GM18498 (cell line): Measurements from ENCODE around the gene KCNQ2.

ENCODE experiments used
- ATAC-seq: cut with Tn5 transposase; IDR thresholded peaks from one replicate; pipeline ENCODE4 v1.9.1; 2021; ENCODE audit warnings: mild to moderate bottlenecking, moderate library complexity; ENCODE audit not compliant: unreplicated experiment

The KCNQ2 gene

GRCh38 chr20:63374504-63374903, 98.0 kb downstream of the KCNQ2 start:
- no peak for ATAC-seq

- no peak for ATAC-seq
Measured at GRCh38 chr20:63373996-63374395, 98.5 kb downstream of the KCNQ2 start.

GRCh38 chr20:63372971-63373885, 99.2 kb downstream of the KCNQ2 start:
- no peak for ATAC-seq

GRCh38 chr20:63371291-63371865, 101.1 kb downstream of the KCNQ2 start:
- ATAC-seq = no peak

GRCh38 chr20:63370618-63371187, 101.8 kb downstream of the KCNQ2 start:
- no peak for ATAC-seq

GRCh38 chr20:63369724-63370617, 102.5 kb downstream of the KCNQ2 start:
- ATAC-seq = no peak

- no peak for ATAC-seq
Measured at GRCh38 chr20:63369024-63369530, 103.4 kb downstream of the KCNQ2 start.

- no peak for ATAC-seq
Measured at GRCh38 chr20:63368151-63368550, 104.3 kb downstream of the KCNQ2 start.

GRCh38 chr20:63367446-63368055, 104.9 kb downstream of the KCNQ2 start:
- ATAC-seq = no peak

- ATAC-seq = no peak
Measured at GRCh38 chr20:63366390-63367365, 105.8 kb downstream of the KCNQ2 start.

- ATAC-seq = no peak
Measured at GRCh38 chr20:63365601-63366389, 106.7 kb downstream of the KCNQ2 start.

GRCh38 chr20:63364801-63365585, 107.5 kb downstream of the KCNQ2 start:
- no peak for ATAC-seq

GRCh38 chr20:63363981-63364561, 108.4 kb downstream of the KCNQ2 start:
- no peak for ATAC-seq

- ATAC-seq = no peak
Measured at GRCh38 chr20:63363013-63363957, 109.2 kb downstream of the KCNQ2 start.

GRCh38 chr20:63362436-63363009, 109.9 kb downstream of the KCNQ2 start:
- ATAC-seq = no peak
